GM06990 (cell line): ENCODE data around the gene NAA80.

Experiments
- DNase-seq: peaks from one replicate; pipeline ENCODE4 v3.0.0-alpha.2; 2011; ENCODE audit not compliant: insufficient read length; ENCODE audit errors: extremely low read depth
- H3K27me3 ChIP-seq: replicated peaks from 2 replicates; pipeline ENCODE4 v1.6.0; 2011; ENCODE audit warnings: low read length; ENCODE audit not compliant: control insufficient read depth, insufficient read depth
- H3K36me3 ChIP-seq: 2 replicates; pipeline ENCODE4 v1.5.1; 2011; ENCODE audit warnings: low read length; ENCODE audit not compliant: control insufficient read depth, insufficient read depth
- H3K4me3 ChIP-seq: replicated peaks from 2 replicates; pipeline ENCODE4 v1.5.1; 2011; ENCODE audit warnings: low read depth, mild to moderate bottlenecking, control low read depth, low read length
- TF ChIP-seq, protein P1 (sequence below): IDR thresholded peaks from 2 replicates; pipeline ENCODE4 v1.5.1; 2011; ENCODE audit warnings: low read length, control low read depth, mild to moderate bottlenecking, inconsistent platforms; ENCODE audit not compliant: insufficient read depth, poor library complexity, severe bottlenecking

Gene NAA80

DNA sequence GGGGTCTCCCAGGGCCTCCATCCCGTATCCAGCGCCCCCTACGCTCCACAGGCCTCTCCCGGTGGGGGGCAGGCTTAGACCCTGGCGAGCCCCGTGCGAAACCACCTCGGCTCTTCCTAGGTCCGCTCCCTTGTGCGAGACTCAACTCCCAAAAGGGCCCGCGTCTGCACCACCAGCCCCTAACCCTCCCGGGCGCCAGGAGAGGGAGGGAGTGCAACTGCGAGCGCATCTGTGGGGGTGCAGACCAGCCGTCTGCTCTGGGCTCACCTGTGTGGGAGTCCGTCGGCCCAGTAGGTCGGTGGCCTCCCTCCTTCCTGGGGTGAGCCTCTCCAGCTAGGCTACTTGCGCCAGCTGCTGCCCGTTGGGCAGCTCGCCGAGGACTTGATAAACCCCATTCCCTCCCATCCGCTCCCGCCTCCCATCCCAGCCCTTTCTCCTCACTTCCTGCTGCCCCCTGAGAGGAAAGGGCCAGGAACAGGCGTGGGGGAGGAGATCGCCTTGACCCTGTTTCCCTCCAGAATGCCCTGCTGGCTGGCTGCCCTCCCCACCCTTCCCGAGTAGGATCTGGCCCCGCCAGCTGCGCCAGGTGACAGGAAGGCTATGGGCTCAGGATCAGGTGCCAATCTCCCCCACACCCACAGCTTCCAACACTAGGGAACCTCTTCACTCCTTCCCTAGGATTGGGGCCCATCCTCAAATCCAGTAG, 23.3 kb upstream of the NAA80 start, which contains the start of gene HYAL2:
Gene HYAL2, minus strand, starts transcription at position 360 of the 706 bp plus-strand sequence. CDS start 2,256 bp downstream, outside the sequence.
- Histone ChIP-seq H3K36me3 (peaks cover 9% of the 10 kb centered on the region), H3K4me3 (peak within 1 kb of the TSS; percentile 70), H3K27me3 (no peaks in the 10 kb centered on the region)

DNA sequence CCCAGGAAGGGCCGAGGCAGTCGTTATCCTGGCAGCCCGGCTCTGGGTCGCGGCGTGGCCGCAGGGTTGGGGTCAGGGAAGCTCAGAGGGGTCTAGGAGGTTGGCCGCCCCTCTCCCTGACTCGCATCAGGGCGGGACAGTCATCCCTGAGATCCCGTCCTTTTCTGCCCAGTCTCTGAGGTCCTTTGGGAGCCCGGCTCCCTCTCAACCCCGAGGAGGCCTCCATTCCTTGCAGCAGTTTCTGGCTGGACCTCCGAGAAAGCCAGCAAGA, 22.8 kb upstream of the NAA80 start:
- peaks cover 9% of the 10 kb centered on the region for H3K36me3 ChIP-seq
- H3K27me3 ChIP-seq, result no peaks in the 10 kb centered on the region
- no peak for DNase-seq
- H3K4me3 ChIP-seq, result peak overlapping the region; percentile 70
- TF ChIP-seq, protein P1, sequence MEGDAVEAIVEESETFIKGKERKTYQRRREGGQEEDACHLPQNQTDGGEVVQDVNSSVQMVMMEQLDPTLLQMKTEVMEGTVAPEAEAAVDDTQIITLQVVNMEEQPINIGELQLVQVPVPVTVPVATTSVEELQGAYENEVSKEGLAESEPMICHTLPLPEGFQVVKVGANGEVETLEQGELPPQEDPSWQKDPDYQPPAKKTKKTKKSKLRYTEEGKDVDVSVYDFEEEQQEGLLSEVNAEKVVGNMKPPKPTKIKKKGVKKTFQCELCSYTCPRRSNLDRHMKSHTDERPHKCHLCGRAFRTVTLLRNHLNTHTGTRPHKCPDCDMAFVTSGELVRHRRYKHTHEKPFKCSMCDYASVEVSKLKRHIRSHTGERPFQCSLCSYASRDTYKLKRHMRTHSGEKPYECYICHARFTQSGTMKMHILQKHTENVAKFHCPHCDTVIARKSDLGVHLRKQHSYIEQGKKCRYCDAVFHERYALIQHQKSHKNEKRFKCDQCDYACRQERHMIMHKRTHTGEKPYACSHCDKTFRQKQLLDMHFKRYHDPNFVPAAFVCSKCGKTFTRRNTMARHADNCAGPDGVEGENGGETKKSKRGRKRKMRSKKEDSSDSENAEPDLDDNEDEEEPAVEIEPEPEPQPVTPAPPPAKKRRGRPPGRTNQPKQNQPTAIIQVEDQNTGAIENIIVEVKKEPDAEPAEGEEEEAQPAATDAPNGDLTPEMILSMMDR, result no peak

More for the DNA sequence above, 23.3 kb upstream of the NAA80 start, which contains the start of gene HYAL2:
- no peak for DNase-seq
- TF ChIP-seq, protein P1, result no peak

DNA sequence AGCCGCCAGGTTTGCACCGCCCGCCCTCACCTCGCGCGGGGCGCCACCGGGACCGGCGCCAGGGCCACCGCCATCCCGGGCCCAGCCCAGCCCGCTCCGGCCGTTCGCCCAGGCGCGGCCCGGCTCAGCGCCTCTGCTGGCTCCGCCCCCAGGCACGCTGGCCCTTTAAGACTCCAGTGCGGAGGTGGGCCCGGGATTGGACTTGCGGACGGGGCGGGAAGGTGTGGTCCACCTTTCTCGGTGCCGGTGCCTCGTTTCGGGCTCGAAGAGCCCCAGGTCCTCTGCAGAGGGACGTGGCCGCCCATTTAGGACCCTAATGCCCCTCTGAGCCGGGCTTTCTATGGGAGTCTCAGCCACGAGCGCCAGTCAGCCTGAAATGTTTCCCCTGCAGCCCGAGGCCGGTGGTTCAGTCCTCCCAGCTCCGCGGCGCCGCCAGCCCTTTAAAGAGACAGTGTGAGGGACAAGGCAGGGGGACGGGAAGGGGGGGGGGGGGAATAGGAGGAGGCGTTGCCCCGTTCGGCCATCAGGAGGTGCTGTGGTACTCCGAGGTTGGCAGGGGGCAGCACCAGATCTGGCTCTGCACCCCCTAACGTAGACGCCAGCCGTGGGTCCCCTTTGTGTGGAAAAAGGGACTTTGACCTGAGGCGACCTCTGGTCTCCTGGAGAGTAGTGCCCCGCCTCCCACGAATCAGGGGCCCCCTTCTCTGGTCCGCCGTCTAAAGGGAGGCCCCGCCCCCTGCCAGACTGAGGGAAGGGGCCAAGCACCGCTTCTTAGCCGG, 22.3 kb upstream of the NAA80 start:
- Histone ChIP-seq H3K27me3 (no peaks in the 10 kb centered on the region), H3K36me3 (peaks cover 9% of the 10 kb centered on the region), H3K4me3 (peak overlapping the region; percentile 70)
- TF ChIP-seq, protein P1, result peak; percentile 65
- peak; percentile 92 for DNase-seq

DNA sequence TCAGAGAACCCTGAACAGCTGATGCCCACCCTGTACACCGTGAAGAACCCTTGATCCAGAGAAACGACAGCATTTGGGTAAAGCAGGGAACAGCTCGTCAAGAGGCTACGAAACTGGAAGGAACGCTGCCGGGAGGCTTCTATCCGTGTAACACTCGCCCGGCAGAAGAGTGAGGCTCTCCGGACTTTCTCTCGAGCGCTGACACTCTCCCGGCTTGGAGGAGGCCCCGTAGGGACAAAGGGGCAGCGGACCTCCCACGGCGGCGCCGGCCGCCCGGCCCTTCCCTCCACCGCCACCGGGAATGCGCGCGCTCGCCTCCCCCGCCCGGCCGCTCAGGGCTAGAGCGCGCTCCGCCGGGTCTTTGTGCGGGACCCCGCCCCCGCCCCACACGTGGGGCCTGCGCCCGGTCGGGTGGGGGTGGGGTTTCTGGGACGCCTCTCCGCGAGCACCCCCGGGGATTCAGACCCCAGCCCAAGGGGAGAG, 21.7 kb upstream of the NAA80 start:
- DNase-seq, result no peak
- no peaks in the 10 kb centered on the region for H3K27me3 ChIP-seq
- peak overlapping the region; percentile 70 for H3K4me3 ChIP-seq
- TF ChIP-seq, protein P1, result no peak
- peaks cover 9% of the 10 kb centered on the region for H3K36me3 ChIP-seq

DNA sequence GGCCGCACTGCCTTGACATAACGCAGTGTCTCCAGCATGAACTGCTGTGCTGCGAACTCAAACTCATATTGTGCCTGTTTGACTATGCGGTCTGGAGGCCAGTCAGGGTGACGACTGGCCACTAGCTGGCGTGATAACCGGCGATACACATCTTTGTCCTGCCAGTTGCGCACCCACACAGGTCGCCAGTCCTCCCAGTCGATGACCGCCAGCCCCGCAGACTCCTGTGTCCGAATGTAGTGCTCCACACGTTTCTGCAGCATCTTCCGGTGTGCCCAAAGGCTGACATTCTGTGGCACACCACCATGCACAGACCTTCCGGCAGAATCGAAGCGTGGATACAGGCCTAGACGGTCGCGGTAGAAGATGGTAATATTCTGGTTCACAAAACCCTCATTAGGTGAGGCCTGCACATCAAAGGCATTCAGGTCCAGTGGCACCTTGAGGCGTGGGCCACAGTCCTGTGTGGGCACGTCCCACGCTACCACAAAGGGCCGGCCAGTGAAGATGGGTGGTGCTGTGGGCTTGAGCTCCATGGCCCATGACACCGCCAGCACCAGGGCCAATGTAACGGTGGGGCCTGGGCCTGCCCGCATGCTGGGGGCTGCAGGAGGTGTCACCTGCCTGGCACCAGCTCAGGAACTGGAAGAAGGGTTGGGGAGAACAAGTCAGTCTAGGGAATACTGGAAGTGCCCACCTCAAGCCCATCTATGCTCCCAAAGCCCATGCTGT, 20.9 kb upstream of the NAA80 start:
- Histone ChIP-seq H3K4me3 (peak overlapping the region; percentile 70), H3K36me3 (peaks cover 7% of the 10 kb centered on the region), H3K27me3 (no peaks in the 10 kb centered on the region)
- TF ChIP-seq, protein P1, result no peak
- no peak for DNase-seq
